Myometrial cell (primary cell): Measurements from ENCODE around the gene CTNND1. TPM values are rescaled to one million over a fixed set of nuclear protein-coding genes. Genes with fewer than 3 reads are reported as not detected.

Experiments
- total RNA-seq: library from RNA; depleted of rRNA; stranded (reverse); fragments of >200 nt; gene quantifications from 2 replicates; pipeline ENCODE4 v1.2.3, GENCODE V29; 2015

Gene CTNND1, protein sequence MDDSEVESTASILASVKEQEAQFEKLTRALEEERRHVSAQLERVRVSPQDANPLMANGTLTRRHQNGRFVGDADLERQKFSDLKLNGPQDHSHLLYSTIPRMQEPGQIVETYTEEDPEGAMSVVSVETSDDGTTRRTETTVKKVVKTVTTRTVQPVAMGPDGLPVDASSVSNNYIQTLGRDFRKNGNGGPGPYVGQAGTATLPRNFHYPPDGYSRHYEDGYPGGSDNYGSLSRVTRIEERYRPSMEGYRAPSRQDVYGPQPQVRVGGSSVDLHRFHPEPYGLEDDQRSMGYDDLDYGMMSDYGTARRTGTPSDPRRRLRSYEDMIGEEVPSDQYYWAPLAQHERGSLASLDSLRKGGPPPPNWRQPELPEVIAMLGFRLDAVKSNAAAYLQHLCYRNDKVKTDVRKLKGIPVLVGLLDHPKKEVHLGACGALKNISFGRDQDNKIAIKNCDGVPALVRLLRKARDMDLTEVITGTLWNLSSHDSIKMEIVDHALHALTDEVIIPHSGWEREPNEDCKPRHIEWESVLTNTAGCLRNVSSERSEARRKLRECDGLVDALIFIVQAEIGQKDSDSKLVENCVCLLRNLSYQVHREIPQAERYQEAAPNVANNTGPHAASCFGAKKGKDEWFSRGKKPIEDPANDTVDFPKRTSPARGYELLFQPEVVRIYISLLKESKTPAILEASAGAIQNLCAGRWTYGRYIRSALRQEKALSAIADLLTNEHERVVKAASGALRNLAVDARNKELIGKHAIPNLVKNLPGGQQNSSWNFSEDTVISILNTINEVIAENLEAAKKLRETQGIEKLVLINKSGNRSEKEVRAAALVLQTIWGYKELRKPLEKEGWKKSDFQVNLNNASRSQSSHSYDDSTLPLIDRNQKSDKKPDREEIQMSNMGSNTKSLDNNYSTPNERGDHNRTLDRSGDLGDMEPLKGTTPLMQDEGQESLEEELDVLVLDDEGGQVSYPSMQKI
- 68.3 and 83.8 TPM in 2 replicates for total RNA-seq

DNA sequence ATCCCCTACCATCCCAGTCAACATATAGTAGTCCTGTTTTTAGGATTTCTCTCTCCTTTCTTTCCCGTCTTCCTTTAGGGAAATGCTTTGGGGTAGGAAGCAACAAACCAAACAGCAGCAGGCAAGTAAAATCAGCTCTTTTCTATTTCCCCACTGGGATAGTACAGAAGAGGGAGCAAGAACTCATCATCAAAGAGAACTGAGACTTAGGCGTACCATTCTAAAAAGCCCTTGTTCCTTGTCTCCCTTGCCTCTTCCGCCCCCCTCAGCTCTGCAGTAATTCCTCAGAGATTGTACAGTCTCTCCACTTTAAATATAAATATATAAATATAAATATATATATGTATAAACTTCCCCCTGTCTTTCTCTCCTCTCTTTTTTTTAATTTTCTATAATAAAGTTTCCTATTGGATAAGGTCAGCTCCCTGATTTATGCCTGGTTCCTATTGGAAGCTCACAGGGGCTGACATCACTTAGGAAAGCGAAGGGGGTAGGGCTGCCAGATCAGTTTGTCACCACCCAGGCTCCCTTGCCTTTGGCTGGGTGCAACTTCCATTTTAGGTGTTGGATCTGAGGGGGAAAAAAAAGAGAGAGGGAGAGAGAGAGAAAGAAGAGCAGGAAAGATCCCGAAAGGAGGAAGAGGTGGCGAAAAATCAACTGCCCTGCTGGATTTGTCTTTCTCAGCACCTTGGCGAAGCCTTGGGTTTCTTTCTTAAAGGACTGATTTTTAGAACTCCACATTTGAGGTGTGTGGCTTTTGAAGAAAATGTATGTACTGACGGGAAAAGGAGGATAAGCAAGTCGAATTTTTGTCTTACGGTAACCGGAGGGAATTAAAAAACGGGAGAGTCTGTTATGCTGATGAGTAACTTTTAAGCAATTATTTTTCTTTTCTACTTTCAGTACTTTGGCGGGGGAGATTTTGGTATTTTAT, at the start of gene CTNND1:
Gene CTNND1, plus strand, starts transcription at position 502 of the 934 bp plus-strand sequence. CDS start 29,677 bp downstream, outside the sequence.

DNA sequence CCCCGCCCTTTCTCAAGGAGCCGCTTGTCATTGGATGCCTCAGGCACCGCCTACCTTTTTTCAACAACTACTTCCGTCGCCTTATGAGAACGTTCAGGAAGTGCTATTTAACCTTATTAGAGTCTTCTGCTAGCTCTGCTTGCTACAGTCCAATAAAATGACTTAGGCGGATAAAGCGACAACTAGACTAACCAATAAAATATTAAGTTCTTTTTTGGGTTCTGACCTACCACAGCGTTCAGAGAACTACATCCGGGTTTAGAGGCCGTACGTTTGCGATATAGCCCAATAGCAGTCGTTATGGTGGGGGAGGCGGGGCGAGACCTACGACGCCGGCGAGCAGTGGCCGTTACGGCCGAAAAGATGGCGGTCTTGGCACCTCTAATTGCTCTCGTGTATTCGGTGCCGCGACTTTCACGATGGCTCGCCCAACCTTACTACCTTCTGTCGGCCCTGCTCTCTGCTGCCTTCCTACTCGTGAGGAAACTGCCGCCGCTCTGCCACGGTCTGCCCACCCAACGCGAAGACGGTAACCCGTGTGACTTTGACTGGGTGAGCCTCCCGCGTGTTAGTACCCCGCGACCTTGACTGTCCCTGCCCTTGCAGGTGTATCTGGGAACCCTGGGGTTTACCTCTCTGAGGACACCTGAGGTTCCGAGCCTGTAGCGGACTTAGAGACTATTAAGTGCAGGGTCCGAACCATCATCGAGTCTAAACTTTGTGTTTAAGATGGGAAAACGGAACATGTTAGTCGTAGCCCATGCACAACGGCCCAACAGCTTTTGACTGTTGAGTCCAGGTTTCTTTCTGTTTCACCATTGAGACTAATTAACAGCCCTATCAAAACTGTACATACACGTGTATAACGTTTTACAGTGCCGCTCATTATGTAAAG, 49.1 kb upstream of the CTNND1 start, which contains the start of gene TMX2:
Gene TMX2, plus strand, starts transcription at position 338 of the 895 bp plus-strand sequence. Its CDS starts 26 bp downstream, at position 364.

DNA sequence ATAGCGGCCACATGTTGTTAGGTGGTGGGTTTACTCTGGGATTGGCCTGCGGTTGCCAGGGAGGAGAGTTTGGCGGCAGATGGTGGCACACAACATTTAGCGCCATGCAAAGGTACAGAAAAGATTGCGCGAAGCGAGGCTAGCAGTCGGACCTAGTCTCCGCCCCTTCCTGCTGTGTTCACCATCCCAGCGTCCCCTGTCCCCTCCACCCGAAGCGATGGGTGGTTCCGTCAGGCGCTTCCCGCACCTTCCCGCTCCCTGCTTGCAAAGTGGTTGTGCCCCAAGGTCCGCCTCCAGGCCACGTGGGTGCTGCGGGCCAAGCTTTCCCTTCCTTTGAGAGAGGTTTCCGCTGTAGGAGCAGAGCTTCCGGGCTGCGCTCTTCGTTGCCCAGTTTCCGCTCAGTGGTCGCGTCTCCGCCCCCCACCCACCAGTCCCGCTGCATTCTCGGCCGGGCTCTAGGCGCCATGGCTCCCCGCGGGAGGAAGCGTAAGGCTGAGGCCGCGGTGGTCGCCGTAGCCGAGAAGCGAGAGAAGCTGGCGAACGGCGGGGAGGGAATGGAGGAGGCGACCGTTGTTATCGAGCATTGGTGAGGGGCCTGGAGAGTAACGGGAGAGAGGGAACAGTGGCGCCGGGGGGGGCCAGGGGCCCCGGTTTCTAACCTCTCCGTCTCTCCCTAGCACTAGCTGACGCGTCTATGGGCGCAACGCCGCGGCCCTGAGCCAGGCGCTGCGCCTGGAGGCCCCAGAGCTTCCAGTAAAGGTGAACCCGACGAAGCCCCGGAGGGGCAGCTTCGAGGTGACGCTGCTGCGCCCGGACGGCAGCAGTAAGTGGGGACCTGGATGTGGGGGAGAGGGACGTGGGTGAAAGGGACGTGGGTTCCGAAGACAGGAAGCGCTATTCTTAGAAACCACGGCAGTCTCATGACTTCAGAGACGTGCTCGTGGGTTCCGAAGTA, 20.2 kb upstream of the CTNND1 start, which contains the start of gene SELENOH:
Gene SELENOH, plus strand, starts transcription at position 360 of the 955 bp plus-strand sequence. Its CDS starts 105 bp downstream, at position 465.

DNA sequence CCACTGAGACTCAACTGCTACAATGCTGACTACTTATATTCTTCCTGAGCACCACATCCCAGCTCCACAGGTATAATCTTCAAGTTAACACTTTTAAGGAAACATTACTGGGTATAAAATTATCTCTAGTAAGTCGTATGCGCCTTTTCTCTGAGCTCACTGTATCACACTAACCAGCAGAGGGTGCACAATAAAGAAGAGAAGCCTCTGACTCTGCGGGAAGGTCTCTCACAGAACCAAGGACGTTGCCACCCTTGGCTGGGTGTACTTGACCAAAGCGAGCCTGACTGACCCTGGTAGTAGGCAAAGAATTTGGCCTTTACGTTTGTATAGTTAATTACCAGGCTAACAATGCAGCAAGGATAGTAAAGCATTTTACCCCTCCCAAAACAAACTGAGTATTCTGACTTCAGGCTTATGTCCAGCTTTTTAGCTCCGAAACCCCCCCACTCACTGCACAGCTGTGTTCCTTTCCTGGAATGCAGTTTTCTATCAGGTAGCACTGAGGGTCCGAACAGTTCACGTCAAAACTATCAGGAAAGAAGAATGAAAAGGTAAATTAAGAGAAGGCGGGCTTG, 9.8 kb upstream of the CTNND1 start, which contains the start of gene BTBD18:
Gene BTBD18, minus strand, starts transcription at position 144 of the 578 bp plus-strand sequence. CDS start 631 bp downstream, outside the sequence.

Other genes with a start within 250 kb of the CTNND1 start
- gene SLC43A1, start 246.1 kb upstream of the CTNND1 start, total RNA-seq, result 19.9 and 20.9 TPM in 2 replicates
- 41.5 and 43.8 TPM in 2 replicates for gene TIMM10, start 231.0 kb upstream of the CTNND1 start, total RNA-seq
- not detected in 2 replicates for gene SMTNL1, start 224.2 kb upstream of the CTNND1 start, total RNA-seq
- 66.6 and 96.0 TPM in 2 replicates for gene UBE2L6, start 194.1 kb upstream of the CTNND1 start, total RNA-seq
- gene SERPING1, start 164.1 kb upstream of the CTNND1 start, total RNA-seq, result 157 and 185 TPM in 2 replicates
- gene YPEL4, start 111.9 kb upstream of the CTNND1 start, total RNA-seq, result 0.18 TPM in 1 of 2 replicates, not detected in the other
- 15.8 and 23.9 TPM in 2 replicates for gene CLP1, start 104.0 kb upstream of the CTNND1 start, total RNA-seq
- 36.9 and 42.5 TPM in 2 replicates for gene ZDHHC5, start 93.7 kb upstream of the CTNND1 start, total RNA-seq
- 28.0 and 31.5 TPM in 2 replicates for gene MED19, start 49.6 kb upstream of the CTNND1 start, total RNA-seq
- 61.4 and 76.0 TPM in 2 replicates for gene TMX2, start 49.2 kb upstream of the CTNND1 start, total RNA-seq
- 182 and 215 TPM in 2 replicates for gene SELENOH, start 20.3 kb upstream of the CTNND1 start, total RNA-seq
- gene BTBD18, start 10.0 kb upstream of the CTNND1 start, total RNA-seq, result not detected in 2 replicates